ENCODE results near the gene ENPEP.
"Not testable (repeated sequence)": the region's sequence is repeated elsewhere in the genome, so short reads cannot be mapped to it uniquely, and the experiment has no call there.

Gene ENPEP
- 0 to 0.11 (median 0.04) reads per million in 3 experiments for total RNA-seq

GRCh38 chr4:110475881-110476818 lies at the start of gene ENPEP:
Gene ENPEP (plus strand): TSS chr4:110476155. CDS start chr4:110476415, 260 bp downstream.
- no peak for DNase-seq

- DNase-seq: not testable (repeated sequence)
These were observed 44.1 kb upstream of the ENPEP start for GRCh38 chr4:110431805-110432204.

DNA sequence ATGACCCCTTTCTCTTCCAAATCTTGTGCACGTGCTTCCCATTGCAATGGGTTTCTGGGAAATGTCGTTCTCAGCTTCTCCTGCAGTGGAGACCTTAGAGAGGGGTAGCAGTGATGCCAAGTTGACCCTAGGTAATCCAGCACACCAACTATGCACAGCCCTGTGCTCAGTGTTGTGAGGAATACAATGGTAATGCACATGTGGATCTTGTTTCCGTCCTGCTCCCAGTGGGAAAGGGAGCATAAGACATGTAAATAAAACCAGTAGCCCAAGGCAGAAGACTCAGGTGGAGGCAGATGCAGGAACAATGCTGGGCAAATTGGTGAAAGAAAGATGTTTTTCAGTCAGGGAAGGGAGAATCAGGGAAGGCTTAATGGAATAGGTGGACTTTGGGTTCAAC lies 38.7 kb upstream of the ENPEP start:
- DNase-seq: not testable (repeated sequence)

DNA sequence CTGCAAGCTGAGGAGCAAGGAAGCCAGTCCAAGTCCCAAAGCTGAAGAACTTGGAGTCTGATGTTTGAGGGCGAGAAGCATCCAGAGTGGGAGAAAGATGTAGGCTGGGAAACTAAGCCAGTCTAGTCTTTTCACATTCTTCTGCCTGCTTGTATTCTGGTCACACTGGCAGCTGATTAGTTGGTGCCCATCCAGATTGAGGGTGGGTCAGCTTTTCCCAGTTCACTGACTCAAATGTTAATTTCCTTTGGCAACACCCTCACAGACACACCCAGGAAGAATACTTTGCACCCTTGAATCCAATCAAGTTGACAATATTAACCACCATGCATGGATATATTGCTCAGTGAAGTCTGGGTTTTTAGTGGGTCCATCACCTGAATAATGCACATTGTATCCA lies 36.7 kb upstream of the ENPEP start:
- DNase-seq: not testable (repeated sequence)

GRCh38 chr4:110442309-110442708 lies 33.6 kb upstream of the ENPEP start:
- no peak for DNase-seq

DNA sequence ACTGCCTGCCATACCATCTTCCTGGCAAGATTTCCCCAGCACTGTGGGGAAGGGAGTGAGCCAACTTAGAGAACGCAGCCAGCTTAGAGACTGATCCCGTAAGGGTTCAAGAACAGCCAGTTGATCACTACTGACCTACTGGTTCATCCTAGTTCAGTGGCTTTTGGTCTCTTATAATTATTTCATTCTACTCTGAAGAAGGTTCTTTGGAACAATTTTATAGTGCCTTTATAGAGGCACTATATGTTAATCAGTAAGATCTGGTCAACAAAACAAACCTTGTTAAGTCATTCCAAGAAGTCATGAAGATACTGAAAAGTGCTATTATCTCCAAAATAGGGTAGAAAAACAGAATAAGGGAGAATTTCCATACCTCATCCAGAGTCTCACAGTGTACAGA lies 33.2 kb upstream of the ENPEP start:
- DNase-seq: no peak

DNA sequence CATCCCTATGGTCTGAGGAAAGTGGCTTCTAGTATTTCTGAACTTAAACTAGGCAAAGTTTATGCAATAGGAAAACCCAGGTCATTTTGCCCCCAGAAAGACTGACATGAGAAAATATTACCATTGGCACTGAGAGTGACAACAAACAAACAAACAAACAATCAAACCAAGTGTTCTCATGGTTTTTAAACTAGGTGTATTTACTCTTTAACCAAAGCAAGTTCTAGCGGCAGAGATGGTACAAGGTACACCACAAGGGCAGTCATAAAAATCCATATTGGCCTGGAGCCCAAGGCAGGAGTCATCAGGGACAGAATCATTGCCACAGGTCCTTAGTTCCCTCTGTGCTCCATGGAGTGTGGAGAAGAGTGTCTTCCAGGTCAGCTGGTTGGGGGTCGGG lies 26.0 kb upstream of the ENPEP start:
- no peak for DNase-seq

GRCh38 chr4:110452546-110452945 lies 23.4 kb upstream of the ENPEP start:
- DNase-seq: no peak

GRCh38 chr4:110454441-110454840 lies 21.5 kb upstream of the ENPEP start:
- no peak for DNase-seq

- DNase-seq: no peak
These were observed 17.3 kb upstream of the ENPEP start for GRCh38 chr4:110458494-110459266.

- DNase-seq: no peak
These were observed 15.7 kb upstream of the ENPEP start for GRCh38 chr4:110460074-110460746.

- no peak for DNase-seq
These were observed 8.6 kb upstream of the ENPEP start for GRCh38 chr4:110467400-110467799.

GRCh38 chr4:110472583-110473329 lies 3.2 kb upstream of the ENPEP start:
- DNase-seq: no peak

GRCh38 chr4:110474481-110474880 lies 1.5 kb upstream of the ENPEP start:
- DNase-seq: no peak

DNA sequence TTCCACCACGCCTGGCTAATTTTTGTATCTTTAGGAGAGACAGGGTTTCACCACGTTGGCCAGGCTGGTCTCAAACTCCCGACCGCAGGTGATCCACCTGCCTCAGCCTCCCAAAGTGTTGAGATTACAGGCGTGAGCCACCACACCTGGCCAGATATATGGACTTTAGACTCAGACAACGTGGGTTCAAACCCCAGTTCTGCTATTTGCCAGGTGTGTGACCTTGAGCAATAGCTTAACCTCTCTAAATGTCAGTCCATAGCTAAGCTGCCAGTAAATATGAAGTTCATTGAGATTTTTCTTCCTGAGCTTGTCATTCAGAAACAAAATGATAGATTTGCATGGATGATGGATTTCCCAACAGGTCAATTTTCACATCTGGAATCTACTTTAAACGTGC lies 875 bp upstream of the ENPEP start:
- DNase-seq: not testable (repeated sequence)

GRCh38 chr4:110477836-110478235 lies 1.9 kb downstream of the ENPEP start:
- DNase-seq: no peak

- no peak for DNase-seq
These were observed 4.1 kb downstream of the ENPEP start for GRCh38 chr4:110480031-110480549.

GRCh38 chr4:110480746-110481271 lies 4.9 kb downstream of the ENPEP start:
- no peak for DNase-seq

DNA sequence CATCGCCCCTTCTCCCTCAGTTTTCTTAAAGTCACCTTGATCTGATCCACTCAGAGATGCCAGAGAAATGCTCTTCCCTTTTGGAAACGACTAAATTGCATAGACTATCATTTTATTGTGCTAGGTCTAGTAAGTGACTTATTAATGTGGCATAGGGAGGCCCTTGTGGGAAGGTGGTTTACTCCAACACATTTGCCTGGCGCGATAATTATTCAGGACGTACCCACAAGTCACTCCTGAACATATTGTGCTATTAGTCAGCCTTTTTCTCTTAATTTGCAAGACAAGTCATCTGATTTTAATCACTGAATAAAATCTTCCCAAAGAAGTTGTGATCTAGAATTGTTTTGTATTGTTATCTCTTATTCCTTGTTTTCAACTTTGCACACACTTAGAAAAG lies 7.6 kb downstream of the ENPEP start:
- DNase-seq: no peak

DNA sequence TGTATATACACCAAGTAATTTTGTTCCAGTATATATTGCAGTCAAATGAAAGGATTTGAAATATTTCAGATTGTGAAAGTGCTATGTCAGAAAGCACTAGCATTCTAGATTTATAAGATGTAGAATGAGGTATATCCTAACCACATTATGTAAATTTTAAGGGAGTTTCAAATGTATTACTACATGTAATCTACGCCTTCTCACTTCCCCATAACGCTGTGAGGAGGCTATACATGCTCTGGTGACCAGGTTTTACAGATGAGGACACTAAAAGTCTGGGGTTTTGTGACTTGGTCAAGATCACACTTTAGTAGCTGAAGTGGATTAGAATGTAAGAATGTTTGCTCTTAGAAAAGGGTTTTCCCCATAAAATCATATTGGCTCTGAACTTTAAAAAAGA lies 8.1 kb downstream of the ENPEP start:
- DNase-seq: no peak

GRCh38 chr4:110484767-110485166 lies 8.8 kb downstream of the ENPEP start:
- DNase-seq: no peak

DNA sequence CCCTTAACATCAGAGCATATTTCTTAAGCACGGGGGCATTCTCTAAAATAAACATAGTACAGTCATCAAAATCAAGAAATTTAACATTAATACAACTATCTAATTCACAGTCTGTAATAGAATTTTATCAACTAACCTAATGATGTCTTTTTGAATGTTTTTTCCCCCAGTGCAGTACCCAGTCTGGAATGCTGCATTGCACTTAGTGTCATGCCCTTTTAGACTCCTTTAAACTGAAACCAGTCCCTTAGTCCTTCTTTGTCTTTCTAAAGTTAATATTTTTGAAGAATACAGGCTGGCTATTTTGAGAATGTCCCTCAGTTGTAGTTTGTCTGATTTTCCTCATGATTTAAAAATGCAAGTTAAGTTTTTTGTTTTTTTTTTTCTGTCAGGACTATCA lies 9.5 kb downstream of the ENPEP start:
- DNase-seq: no peak

Measured in central memory CD4-positive, alpha-beta T cell (primary cell).